Stomach smooth muscle (tissue), 2 donors: ENCODE results near the gene SMOC2.

Source experiments
- H3K27ac ChIP-seq: one replicate; pipeline ENCODE4 v1.7.0; 2013; ENCODE audit warnings: mild to moderate bottlenecking, low read length, inconsistent platforms
- H3K27me3 ChIP-seq, 2 donors: one replicate each; pipeline ENCODE4 v1.7.0; 2013; ENCODE audit warnings: low read length in 2 of 2; ENCODE audit not compliant: insufficient read depth in 2 of 2, control insufficient read depth in 1 of 2
- H3K36me3 ChIP-seq, 2 donors: one replicate each; pipeline ENCODE4 v1.7.0; 2013; ENCODE audit warnings: low read length in 2 of 2; ENCODE audit not compliant: control insufficient read depth in 2 of 2, insufficient read depth in 2 of 2
- H3K4me1 ChIP-seq: one replicate; pipeline ENCODE4 v1.7.0; 2013; ENCODE audit warnings: low read length; ENCODE audit not compliant: control insufficient read depth, insufficient read depth
- H3K4me3 ChIP-seq, 2 donors: one replicate each; pipeline ENCODE4 v1.7.0; 2013; ENCODE audit warnings: low read length in 2 of 2
- H3K9ac ChIP-seq, 2 donors: one replicate each; pipeline ENCODE4 v1.7.0; 2013; ENCODE audit warnings: low read length in 2 of 2, mild to moderate bottlenecking in 1 of 2
- H3K9me3 ChIP-seq, 2 donors: one replicate each; pipeline ENCODE4 v1.7.0; 2013; ENCODE audit warnings: low read length in 2 of 2; ENCODE audit not compliant: control insufficient read depth in 2 of 2
- donor health status: healthy.
- donor health status: Pancreatic carcinoma.

Gene SMOC2

GRCh38 chr6:168708984-168709383 is 268.0 kb downstream of the SMOC2 start:
- Histone ChIP-seq H3K27ac (no peak overlapping the region), H3K36me3 (no peaks in the 10 kb centered on the region), H3K9me3 (no peaks in the 10 kb centered on the region), H3K27me3 (no peaks in the 10 kb centered on the region), H3K4me1 (peaks cover 23% of the 10 kb centered on the region), H3K4me3 (no peak overlapping the region), H3K9ac (no peak overlapping the region)

GRCh38 chr6:168709390-168709789 is 268.4 kb downstream of the SMOC2 start:
- Histone ChIP-seq H3K4me3 (no peak overlapping the region), H3K36me3 (no peaks in the 10 kb centered on the region), H3K4me1 (peaks cover 19% of the 10 kb centered on the region), H3K9me3 (no peaks in the 10 kb centered on the region), H3K27ac (no peak overlapping the region), H3K27me3 (no peaks in the 10 kb centered on the region), H3K9ac (no peak overlapping the region)

- Histone ChIP-seq H3K4me1 (peaks cover 18% of the 10 kb centered on the region), H3K9ac (no peak overlapping the region), H3K36me3 (no peaks in the 10 kb centered on the region), H3K27ac (no peak overlapping the region), H3K27me3 (no peaks in the 10 kb centered on the region), H3K9me3 (no peaks in the 10 kb centered on the region), H3K4me3 (no peak overlapping the region)
These were observed 269.0 kb downstream of the SMOC2 start for GRCh38 chr6:168709991-168710390.

- Histone ChIP-seq H3K9me3 (no peaks in the 10 kb centered on the region), H3K4me3 (no peak overlapping the region), H3K4me1 (peaks cover 18% of the 10 kb centered on the region), H3K9ac (no peak overlapping the region), H3K36me3 (no peaks in the 10 kb centered on the region), H3K27me3 (no peaks in the 10 kb centered on the region), H3K27ac (no peak overlapping the region)
These were observed 270.2 kb downstream of the SMOC2 start for GRCh38 chr6:168711049-168711640.

- Histone ChIP-seq H3K9ac (no peak overlapping the region), H3K27me3 (no peaks in the 10 kb centered on the region), H3K27ac (no peak overlapping the region), H3K9me3 (no peaks in the 10 kb centered on the region), H3K4me3 (no peak overlapping the region), H3K4me1 (peaks cover 18% of the 10 kb centered on the region), H3K36me3 (no peaks in the 10 kb centered on the region)
These were observed 270.8 kb downstream of the SMOC2 start for GRCh38 chr6:168711666-168712300.

GRCh38 chr6:168712993-168713392 is 272.0 kb downstream of the SMOC2 start:
- Histone ChIP-seq H3K9me3 (no peaks in the 10 kb centered on the region), H3K4me3 (no peak overlapping the region), H3K36me3 (no peaks in the 10 kb centered on the region), H3K4me1 (peaks cover 18% of the 10 kb centered on the region), H3K27ac (no peak overlapping the region), H3K27me3 (no peaks in the 10 kb centered on the region), H3K9ac (no peak overlapping the region)

- Histone ChIP-seq H3K4me3 (no peak overlapping the region), H3K9ac (no peak overlapping the region), H3K27me3 (no peaks in the 10 kb centered on the region), H3K27ac (no peak overlapping the region), H3K36me3 (no peaks in the 10 kb centered on the region), H3K4me1 (peaks cover 15% of the 10 kb centered on the region), H3K9me3 (no peaks in the 10 kb centered on the region)
These were observed 272.9 kb downstream of the SMOC2 start for GRCh38 chr6:168713839-168714238.

- H3K27ac ChIP-seq: no peak overlapping the region
- H3K4me1 ChIP-seq: peaks cover 9% of the 10 kb centered on the region
- H3K4me3 ChIP-seq: no peak overlapping the region
- H3K9me3 ChIP-seq: no peaks in the 10 kb centered on the region
- no peak overlapping the region for H3K9ac ChIP-seq
- no peaks in the 10 kb centered on the region for H3K27me3 ChIP-seq
- H3K36me3 ChIP-seq: no peaks in the 10 kb centered on the region
These were observed 273.7 kb downstream of the SMOC2 start for GRCh38 chr6:168714547-168715260.

GRCh38 chr6:168715643-168716481 is 274.9 kb downstream of the SMOC2 start:
- H3K27ac ChIP-seq: no peak overlapping the region
- peaks cover 9% of the 10 kb centered on the region for H3K4me1 ChIP-seq
- H3K9me3 ChIP-seq: no peaks in the 10 kb centered on the region
- H3K9ac ChIP-seq: no peak overlapping the region
- H3K27me3 ChIP-seq: no peaks in the 10 kb centered on the region
- no peaks in the 10 kb centered on the region for H3K36me3 ChIP-seq
- H3K4me3 ChIP-seq: no peak overlapping the region

GRCh38 chr6:168716581-168716980 is 275.6 kb downstream of the SMOC2 start:
- Histone ChIP-seq H3K9me3 (no peaks in the 10 kb centered on the region), H3K27me3 (no peaks in the 10 kb centered on the region), H3K4me1 (peaks cover 3% of the 10 kb centered on the region), H3K4me3 (no peak overlapping the region), H3K36me3 (no peaks in the 10 kb centered on the region), H3K9ac (no peak overlapping the region), H3K27ac (no peak overlapping the region)
